Neural crest cell (in vitro differentiated cells): ENCODE results near the gene DNMBP. TPM values are rescaled to one million over a fixed set of nuclear protein-coding genes. Genes with fewer than 3 reads are reported as not detected.

ENCODE experiments used
- DNase-seq: peaks from one replicate; pipeline ENCODE4 v3.0.0; 2021; ENCODE audit warnings: low read depth, mixed read lengths, low spot score
- H3K27ac Mint-ChIP-seq: one replicate; pipeline ENCODE4 v1.8.0; 2021; ENCODE audit warnings: mild to moderate bottlenecking, mixed read lengths; ENCODE audit not compliant: unreplicated experiment
- H3K27me3 Mint-ChIP-seq: 2 replicates; pipeline ENCODE4 v1.8.0; 2021; ENCODE audit warnings: low read depth, mild to moderate bottlenecking, mixed read lengths
- H3K36me3 Mint-ChIP-seq: 2 replicates; pipeline ENCODE4 v1.8.0; 2021; ENCODE audit warnings: low read depth, mild to moderate bottlenecking, mixed read lengths
- H3K4me1 Mint-ChIP-seq: 2 replicates; pipeline ENCODE4 v1.8.0; 2021; ENCODE audit warnings: mixed read lengths
- H3K4me3 Mint-ChIP-seq: one replicate; pipeline ENCODE4 v1.8.0; 2021; ENCODE audit warnings: mild to moderate bottlenecking, mixed read lengths
- H3K9me3 Mint-ChIP-seq: 2 replicates; pipeline ENCODE4 v1.8.0; 2021; ENCODE audit warnings: mixed read lengths
- total RNA-seq: library from RNA; stranded (reverse); gene quantifications from 2 replicates; pipeline ENCODE4 v1.2.1, GENCODE V29; 2021
- TF ChIP-seq, protein P1 (sequence below): fragments of 200-600 bp; sonication (generic); conservative IDR thresholded peaks from 2 replicates; pipeline ENCODE4 v1.5.0; 2021; ENCODE audit warnings: antibody characterized with exemption, mild to moderate bottlenecking

Gene DNMBP
- total RNA-seq, 1 donor from 2014 or later, result 17.8 TPM

- TF ChIP-seq, protein P1, sequence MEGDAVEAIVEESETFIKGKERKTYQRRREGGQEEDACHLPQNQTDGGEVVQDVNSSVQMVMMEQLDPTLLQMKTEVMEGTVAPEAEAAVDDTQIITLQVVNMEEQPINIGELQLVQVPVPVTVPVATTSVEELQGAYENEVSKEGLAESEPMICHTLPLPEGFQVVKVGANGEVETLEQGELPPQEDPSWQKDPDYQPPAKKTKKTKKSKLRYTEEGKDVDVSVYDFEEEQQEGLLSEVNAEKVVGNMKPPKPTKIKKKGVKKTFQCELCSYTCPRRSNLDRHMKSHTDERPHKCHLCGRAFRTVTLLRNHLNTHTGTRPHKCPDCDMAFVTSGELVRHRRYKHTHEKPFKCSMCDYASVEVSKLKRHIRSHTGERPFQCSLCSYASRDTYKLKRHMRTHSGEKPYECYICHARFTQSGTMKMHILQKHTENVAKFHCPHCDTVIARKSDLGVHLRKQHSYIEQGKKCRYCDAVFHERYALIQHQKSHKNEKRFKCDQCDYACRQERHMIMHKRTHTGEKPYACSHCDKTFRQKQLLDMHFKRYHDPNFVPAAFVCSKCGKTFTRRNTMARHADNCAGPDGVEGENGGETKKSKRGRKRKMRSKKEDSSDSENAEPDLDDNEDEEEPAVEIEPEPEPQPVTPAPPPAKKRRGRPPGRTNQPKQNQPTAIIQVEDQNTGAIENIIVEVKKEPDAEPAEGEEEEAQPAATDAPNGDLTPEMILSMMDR, result no peak
- Mint-ChIP-seq H3K36me3 (peaks cover 2% of the 10 kb centered on the region), H3K4me3 (no peak overlapping the region), H3K27me3 (no peaks in the 10 kb centered on the region), H3K9me3 (no peaks in the 10 kb centered on the region), H3K4me1 (peaks cover 35% of the 10 kb centered on the region), H3K27ac (no peak overlapping the region)
- no peak for DNase-seq
Observed at GRCh38 chr10:99926925-99927720, 82.6 kb downstream of the DNMBP start.

DNA sequence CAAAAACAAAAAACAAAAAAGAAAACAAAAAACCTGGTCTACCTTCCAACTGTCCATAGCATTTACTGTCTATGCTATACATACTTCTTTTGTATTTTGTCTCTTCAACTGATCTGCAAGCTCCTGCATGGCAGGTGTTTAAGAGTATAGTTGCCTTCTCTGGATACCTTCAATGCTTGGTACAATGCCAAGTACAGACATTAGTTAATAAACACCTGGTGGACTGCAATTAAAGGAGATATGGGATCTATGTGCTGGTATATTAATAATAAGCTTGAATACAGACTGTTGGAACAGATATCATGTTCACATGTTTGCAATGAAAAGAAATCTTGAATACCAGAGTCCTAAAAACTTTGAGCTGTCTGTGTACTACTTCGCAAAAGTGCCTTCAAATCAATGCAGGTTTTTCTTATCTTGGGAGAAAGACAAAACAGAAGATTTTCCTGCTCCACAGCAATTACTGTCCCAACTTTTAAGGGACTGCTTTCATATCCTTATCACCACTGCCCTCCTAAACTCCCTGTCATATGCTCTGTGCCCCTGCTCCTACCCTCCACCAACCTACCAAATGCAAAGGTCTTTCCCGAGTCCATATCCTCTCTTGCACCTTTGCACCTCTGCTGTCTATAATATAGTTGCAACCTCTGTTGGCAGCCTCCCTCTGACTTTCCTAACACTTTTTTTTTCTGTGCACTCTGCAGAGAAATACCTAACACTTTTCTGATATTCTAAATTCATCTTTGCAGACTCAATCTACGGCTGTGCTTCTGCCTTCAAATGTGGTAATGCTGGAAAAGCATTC lies 85.1 kb downstream of the DNMBP start:
- H3K4me1 Mint-ChIP-seq, result peaks cover 29% of the 10 kb centered on the region
- no peak for DNase-seq
- no peak overlapping the region for H3K27ac Mint-ChIP-seq
- TF ChIP-seq, protein P1, result no peak
- H3K36me3 Mint-ChIP-seq, result no peaks in the 10 kb centered on the region
- H3K9me3 Mint-ChIP-seq, result no peaks in the 10 kb centered on the region
- no peaks in the 10 kb centered on the region for H3K27me3 Mint-ChIP-seq
- H3K4me3 Mint-ChIP-seq, result peak overlapping the region; percentile 1

GRCh38 chr10:99921948-99922347 lies 87.8 kb downstream of the DNMBP start:
- no peaks in the 10 kb centered on the region for H3K27me3 Mint-ChIP-seq
- no peaks in the 10 kb centered on the region for H3K9me3 Mint-ChIP-seq
- H3K4me3 Mint-ChIP-seq, result no peak overlapping the region
- no peak for DNase-seq
- TF ChIP-seq, protein P1, result no peak
- peaks cover 39% of the 10 kb centered on the region for H3K4me1 Mint-ChIP-seq
- H3K27ac Mint-ChIP-seq, result peak overlapping the region; percentile 37
- no peaks in the 10 kb centered on the region for H3K36me3 Mint-ChIP-seq

GRCh38 chr10:99920901-99921300 lies 88.8 kb downstream of the DNMBP start:
- no peaks in the 10 kb centered on the region for H3K27me3 Mint-ChIP-seq
- no peaks in the 10 kb centered on the region for H3K9me3 Mint-ChIP-seq
- H3K27ac Mint-ChIP-seq, result no peak overlapping the region
- no peak overlapping the region for H3K4me3 Mint-ChIP-seq
- TF ChIP-seq, protein P1, result no peak
- H3K36me3 Mint-ChIP-seq, result no peaks in the 10 kb centered on the region
- H3K4me1 Mint-ChIP-seq, result peaks cover 37% of the 10 kb centered on the region
- no peak for DNase-seq

GRCh38 chr10:99920486-99920885 lies 89.3 kb downstream of the DNMBP start:
- H3K4me3 Mint-ChIP-seq, result no peak overlapping the region
- no peaks in the 10 kb centered on the region for H3K36me3 Mint-ChIP-seq
- TF ChIP-seq, protein P1, result no peak
- H3K27ac Mint-ChIP-seq, result no peak overlapping the region
- no peaks in the 10 kb centered on the region for H3K9me3 Mint-ChIP-seq
- no peak for DNase-seq
- peaks cover 39% of the 10 kb centered on the region for H3K4me1 Mint-ChIP-seq
- H3K27me3 Mint-ChIP-seq, result no peaks in the 10 kb centered on the region
